Islet precursor cell (in vitro differentiated cells): ENCODE results near the gene RALA.
"Not testable (repeated sequence)": the region's sequence is repeated elsewhere in the genome, so short reads cannot be mapped to it uniquely, and the experiment has no call there.

Source experiments
- DNase-seq: peaks from one replicate; pipeline ENCODE4 v3.0.0-alpha.2; 2018

The RALA gene

DNA sequence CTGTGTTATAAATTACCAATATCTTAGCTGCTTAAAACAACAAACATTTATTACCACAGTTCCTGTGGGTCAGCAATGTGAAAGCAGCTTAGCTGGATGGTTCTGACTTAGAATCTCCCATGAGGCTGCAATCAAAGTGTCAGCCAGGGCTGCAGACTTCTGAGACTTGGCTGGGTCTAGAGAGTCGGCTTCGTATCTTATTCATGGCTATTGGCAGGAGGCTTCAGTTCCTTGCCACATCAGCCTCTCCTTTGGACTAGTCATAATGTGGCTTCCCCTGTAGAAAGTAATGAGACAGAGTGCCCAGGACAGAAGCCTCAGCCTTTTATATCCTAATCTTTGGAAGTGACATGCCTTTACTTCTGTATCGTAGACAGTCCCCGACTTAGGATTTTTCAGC lies 27.3 kb downstream of the RALA start:
- DNase-seq = no peak

GRCh38 chr7:39651265-39651664 lies 27.9 kb downstream of the RALA start:
- DNase-seq = no peak

DNA sequence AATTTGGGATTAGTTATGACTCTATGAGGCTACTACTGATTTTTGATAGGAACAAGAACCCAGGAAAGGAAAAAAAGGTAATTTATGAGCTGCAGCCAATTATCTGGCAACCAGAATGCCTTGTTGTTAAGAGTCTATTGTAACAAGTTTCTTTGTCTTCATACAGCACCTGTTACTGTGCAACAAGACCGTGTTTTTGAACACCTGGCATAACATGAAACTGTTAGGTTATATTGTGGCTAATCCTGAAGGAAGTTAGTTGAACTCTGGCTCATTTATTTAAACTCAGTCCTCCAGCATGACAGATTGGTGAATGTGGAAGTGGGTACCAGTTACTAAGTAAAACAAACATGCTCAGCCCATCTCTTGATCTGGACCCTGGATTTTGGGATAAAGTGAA lies 33.0 kb downstream of the RALA start:
- no peak for DNase-seq

GRCh38 chr7:39659356-39660013 lies 36.1 kb downstream of the RALA start:
- DNase-seq = no peak

DNA sequence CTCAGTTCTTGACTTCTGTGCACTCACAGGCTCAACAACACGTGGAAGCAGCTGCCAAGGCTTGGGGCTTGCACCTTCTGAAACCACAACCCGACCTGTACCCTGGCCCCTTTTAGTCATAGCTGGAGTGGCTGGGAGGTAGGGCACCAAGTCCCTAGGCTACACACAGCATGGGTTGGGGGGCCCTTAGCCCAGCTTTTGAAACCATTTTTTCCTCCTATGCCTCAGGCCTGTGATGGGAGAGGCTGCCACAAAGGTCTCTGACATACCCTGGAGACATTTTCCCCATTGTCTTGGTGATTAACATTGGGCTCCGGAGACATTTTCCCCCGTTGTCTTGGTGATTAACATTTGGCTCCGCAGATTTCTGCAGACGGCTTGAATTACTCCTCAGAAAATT lies 38.6 kb downstream of the RALA start:
- no peak for DNase-seq

DNA sequence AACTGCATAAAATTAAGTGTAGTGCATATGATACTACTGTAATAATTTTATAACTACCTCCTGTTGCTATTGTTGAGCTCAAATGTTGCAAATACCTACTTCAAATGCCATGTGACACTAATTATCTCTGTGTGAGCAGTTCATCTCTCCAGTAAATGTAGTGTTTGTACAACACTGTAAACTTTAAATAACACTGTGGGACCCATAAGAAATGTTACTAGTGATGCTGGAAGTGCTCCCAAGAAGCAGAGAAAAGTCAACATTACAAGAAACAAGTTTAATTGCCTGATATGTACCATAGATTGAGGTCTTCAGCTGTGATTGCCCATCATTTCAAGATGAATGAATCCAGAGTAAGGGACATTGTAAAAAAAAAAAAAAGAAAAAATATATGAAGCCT lies 39.9 kb downstream of the RALA start:
- no peak for DNase-seq

DNA sequence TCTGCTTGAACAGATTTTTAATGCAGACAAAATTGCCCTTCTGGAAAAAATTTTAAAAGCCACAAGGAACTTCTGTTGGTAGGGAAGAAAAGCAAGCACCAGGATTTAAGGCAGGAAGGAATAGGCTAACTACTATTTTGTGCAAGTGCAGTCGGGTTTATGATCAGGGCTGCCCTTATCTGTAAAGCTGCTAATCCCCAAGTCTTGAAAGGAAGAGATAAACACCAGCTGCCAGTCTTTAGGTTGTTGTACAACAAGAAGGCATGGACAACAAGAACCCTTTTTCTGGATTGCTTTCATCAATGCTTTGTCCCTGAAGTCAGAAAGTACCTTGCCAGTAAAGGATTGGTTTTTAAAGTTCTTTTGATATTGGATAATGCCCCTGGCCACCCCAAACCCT lies 40.7 kb downstream of the RALA start:
- no peak for DNase-seq

DNA sequence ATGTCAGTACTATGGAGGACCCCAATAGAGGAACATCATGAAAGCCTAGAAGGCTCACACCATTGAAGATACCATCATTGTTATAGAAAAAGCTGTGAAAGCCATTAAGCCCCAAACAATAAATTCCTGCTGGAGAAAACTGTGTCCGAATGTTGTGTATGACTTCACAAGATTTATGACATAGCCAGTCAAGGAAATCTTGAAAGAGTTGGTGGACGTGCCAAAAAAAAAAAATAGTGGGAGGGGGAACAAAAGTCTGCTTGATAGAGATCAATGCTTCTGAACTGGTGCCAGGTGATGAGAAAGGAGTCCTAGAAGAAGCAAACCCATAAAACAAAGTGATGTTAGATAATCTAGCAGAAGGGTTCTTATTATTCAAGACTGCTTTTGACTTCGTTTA lies 41.2 kb downstream of the RALA start:
- DNase-seq = no peak

DNA sequence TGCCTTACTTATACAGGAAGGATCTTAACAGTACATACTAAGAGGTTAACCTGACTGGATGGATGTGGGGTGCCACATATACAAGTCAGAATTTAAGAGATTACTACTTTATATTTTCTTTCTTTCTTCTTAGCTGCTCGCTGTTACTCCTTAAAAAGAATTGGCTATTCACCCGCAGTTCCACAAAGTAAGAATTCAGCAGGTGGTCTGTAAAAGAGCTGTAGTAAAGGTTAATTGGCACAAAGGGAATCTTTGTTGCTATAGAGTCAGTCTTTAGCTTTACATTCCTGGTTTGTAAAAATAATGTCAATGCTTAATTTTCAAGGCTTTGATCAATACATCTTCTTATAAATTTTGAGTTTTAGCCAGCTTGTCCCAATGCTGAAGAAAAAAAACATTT lies 43.2 kb downstream of the RALA start:
- DNase-seq = no peak

DNA sequence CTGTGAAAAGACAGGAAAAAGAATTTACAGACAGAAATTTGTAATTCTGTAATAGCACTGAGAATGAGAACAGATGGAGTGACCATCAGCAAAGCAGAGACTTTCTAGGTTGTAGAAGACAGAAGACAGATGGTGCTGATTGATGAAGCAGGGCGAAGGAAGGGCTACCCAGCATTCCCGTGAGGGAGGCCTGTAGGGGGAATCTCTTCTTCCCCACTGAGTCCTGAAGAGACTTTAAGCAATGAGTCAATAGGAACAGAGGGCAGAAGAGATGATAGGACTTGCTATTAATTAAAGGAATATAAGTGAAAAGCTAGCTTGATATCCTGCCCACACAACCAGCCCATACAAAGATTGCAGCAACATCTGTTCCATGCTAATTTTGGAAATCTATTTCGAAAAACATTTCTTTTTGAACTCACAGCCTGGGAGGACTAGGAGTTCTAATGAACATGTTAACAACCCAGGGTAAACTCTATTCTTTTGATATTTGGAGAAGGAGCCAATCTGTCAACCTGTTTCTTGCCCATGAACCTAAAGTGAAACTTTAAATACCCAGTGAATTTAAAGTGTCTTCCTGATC lies 44.1 kb downstream of the RALA start:
- no peak for DNase-seq

GRCh38 chr7:39668280-39668679 lies 44.9 kb downstream of the RALA start:
- DNase-seq = not testable (repeated sequence)

DNA sequence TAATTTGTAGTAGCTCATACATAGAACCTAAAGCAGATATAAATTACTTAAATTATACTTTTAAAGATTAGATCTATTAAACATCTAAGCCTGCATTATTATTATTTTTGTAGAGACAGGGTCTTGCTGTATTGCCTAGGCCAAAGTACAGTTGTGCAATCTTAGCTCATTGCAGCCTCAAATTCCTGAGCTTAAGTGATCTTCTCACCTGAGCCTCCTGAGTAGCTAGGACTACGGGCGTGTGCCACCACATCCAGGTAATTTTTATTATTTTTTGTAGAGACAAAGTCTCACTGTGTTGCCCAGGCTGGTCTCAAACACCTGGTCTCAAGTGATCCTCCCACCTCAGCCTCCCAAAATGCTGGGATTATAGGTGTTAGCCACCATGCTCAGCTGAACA lies 46.7 kb downstream of the RALA start:
- no peak for DNase-seq

- DNase-seq = no peak
These were observed 47.6 kb downstream of the RALA start for GRCh38 chr7:39670934-39671333.

DNA sequence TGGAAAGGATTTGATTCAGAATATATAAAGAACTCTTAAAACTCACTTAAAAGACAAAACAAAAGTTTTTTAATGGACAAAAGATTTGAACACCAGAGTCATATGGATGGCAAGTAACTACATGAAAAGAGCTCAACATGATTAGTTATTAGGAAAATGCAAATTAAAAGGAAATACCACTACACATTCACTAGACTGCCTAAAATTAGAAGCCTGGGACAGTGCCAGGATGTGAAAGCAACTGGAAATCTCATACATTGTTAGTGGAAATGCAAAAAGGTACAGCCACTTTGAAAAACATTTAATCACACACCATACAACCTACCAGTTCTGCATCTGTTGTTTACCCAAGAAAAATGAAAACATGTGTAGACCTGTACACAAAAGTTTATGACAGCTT lies 48.8 kb downstream of the RALA start:
- DNase-seq = no peak

DNA sequence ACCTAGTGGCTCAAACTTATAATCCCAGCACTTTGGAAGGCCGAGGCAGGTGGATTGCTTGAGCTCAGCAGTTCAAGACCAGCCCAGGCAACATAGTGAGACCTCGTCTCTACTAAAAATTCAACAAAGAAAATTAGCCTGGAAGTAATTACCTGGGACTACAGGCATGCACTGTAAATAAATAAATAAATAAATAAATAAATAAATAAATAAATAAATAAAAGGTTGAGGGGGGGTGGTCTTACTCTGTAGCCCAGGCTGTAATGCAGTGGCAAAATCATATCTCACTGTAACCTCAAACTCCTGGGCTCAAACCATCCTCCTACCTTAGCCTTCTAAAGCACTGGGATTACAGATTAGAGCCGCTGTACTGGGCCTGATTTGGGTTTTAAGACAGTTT lies 50.5 kb downstream of the RALA start:
- DNase-seq = no peak

GRCh38 chr7:39674406-39674805 lies 51.0 kb downstream of the RALA start:
- no peak for DNase-seq

GRCh38 chr7:39676346-39676745 lies 53.0 kb downstream of the RALA start:
- DNase-seq = no peak

GRCh38 chr7:39678930-39679709 lies 55.7 kb downstream of the RALA start:
- no peak for DNase-seq

DNA sequence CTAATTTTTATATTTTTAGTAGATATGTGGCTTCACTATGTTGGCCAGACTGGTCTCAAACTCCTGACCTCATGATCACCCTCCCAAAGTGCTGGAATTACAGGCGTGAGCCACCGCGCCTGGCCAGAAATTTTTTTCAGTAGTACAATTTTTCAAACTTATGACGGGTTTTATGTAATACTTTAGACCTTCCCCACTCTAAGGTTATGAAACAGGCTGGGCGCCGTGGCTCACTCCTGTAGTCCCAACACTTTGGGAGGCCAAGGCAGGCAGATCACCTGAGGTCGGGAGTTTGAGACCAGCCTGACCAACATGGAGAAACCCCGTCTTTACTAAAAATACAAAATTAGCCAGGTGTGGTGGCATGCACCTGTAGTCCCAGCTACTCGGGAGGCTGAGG lies 56.5 kb downstream of the RALA start:
- DNase-seq = not testable (repeated sequence)

- no peak for DNase-seq
These were observed 58.6 kb downstream of the RALA start for GRCh38 chr7:39681887-39682441.

DNA sequence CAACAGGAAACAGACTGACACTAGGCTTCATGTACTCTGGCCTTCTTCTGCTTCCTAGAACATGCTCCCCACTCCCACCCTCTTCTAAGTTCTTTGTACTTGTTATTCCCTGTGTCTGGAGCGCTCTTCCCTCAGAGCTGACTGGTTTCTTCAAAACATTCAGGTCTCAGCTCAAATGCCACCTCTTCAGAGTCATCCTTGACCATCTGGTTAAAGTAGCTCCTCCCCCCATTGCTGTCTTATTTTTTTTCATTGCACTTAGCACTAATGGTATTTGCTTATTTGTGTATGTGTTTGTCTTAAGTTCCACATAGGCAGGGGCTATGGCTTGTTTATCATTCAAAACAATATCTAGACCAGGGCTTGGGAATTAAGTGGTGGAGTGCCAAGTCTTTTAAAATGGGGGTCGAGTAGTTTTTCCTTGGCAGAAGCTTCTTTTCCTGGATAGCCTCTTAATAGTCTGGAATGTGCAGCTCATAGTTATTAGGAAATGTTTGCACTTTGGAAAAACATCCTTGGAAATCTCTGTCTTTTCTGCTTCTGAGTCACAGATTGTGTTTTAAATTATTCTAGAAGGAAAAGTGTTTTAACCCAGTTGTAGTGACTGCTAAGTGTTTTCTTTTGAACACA lies 60.0 kb downstream of the RALA start:
- no peak for DNase-seq

DNA sequence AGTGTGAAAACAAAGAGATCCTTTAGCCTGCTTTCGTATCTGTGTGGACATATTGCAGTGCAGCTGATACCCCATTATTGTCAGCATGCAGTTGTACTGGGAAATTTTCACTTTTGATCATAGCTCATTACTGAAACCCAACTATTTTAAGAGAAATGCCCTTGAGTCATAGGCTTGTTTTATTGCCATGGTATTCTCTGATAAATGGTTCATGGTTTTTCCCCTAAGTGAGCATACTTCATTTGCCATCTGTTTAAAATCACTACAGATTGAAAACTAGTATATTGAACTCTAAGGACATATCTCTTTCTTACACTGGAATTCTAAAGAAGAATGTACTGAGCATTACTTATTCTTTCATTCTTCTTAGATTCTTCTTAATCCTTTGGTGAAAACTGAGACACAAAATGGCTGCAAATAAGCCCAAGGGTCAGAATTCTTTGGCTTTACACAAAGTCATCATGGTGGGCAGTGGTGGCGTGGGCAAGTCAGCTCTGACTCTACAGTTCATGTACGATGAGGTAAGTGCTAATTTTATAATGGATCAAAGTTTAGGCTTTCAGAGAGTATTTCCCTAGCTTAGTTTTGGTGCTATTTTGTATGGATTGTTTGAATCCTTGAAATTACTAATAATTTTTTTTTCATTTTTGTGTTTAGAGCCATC lies 63.0 kb downstream of the RALA start:
- no peak for DNase-seq
